T-cell (primary cell): ENCODE data around the gene GCHFR. TPM values are rescaled to one million over a fixed set of nuclear protein-coding genes. Genes with fewer than 3 reads are reported as not detected.

Experiments used
- ATAC-seq, 4 experiments: fragments of 200-7000 bp in 3 of 4; fragments of 150-1000 bp in 1 of 4; cut with Tn5 transposase; replicated peaks in 1 of 4; 1 replicate in 3 of 4; 2 replicates in 1 of 4; pipeline ENCODE4 v1.10.0; 2021; ENCODE audit warnings: moderate library complexity in 3 of 4, mild to moderate bottlenecking in 2 of 4, moderate number of reproducible peaks in 1 of 4
- CTCF ChIA-PET, 2 donors: fragments of 300-600 bp; sonication (Branson Sonifier 250); formaldehyde crosslinking; loops; one replicate each; lab custom pipeline; 2022; ENCODE audit warnings: antibody characterized with exemption in 2 of 2; lab: Charles Lee
- POLR2A ChIA-PET, 2 donors: fragments of 300-600 bp; sonication (Branson Sonifier 250); formaldehyde crosslinking; loops; one replicate each; lab custom pipeline; 2022; ENCODE audit warnings: antibody characterized with exemption in 2 of 2; lab: Charles Lee
- DNase-seq, 35 experiments: peaks; one replicate each; pipeline versions ENCODE4 v3.0.0 to v3.0.0-alpha.2; 2013 to 2023
- H3K27ac ChIP-seq: one replicate; pipeline ENCODE4 v1.5.1; 2013; ENCODE audit warnings: low read length
- H3K27me3 ChIP-seq, 2 experiments: replicated peaks in 1 of 2; 1 replicate in 1 of 2; 2 replicates in 1 of 2; pipeline versions ENCODE4 v1.6.1 to v1.7.0; 2013; ENCODE audit warnings: low read length in 1 of 2, mixed read lengths in 1 of 2; ENCODE audit not compliant: control insufficient read depth in 2 of 2, insufficient read depth in 2 of 2; ENCODE audit errors: extremely low read depth in 1 of 2
- H3K36me3 ChIP-seq, 2 donors: 1 replicate in 1 of 2; 2 replicates in 1 of 2; pipeline versions ENCODE4 v1.6.1 to v1.7.0; 2013; ENCODE audit warnings: low read length in 1 of 2; ENCODE audit not compliant: control insufficient read depth in 2 of 2, insufficient read depth in 1 of 2; ENCODE audit errors: extremely low read depth in 1 of 2
- H3K4me1 ChIP-seq, 2 experiments: 1 replicate in 1 of 2; 2 replicates in 1 of 2; pipeline versions ENCODE4 v1.6.1 to v1.7.0; 2013; ENCODE audit warnings: low read length in 2 of 2, mixed read lengths in 1 of 2; ENCODE audit not compliant: insufficient read depth in 2 of 2, control insufficient read depth in 1 of 2; ENCODE audit errors: extremely low read depth in 1 of 2
- H3K4me3 ChIP-seq, 2 donors: 1 replicate in 1 of 2; 2 replicates in 1 of 2; pipeline versions ENCODE4 v1.5.1 to v1.7.0; 2013; ENCODE audit warnings: mild to moderate bottlenecking in 2 of 2, low read length in 1 of 2, moderate library complexity in 1 of 2; ENCODE audit not compliant: control insufficient read depth in 1 of 2; ENCODE audit errors: extremely low read depth in 1 of 2
- H3K9me3 ChIP-seq: 2 replicates; pipeline ENCODE4 v1.7.0; 2013
- H3K27ac Mint-ChIP-seq, 2 donors: one replicate each; pipeline ENCODE4 v1.8.0; 2020 to 2021; ENCODE audit warnings: mild to moderate bottlenecking in 2 of 2, mixed read lengths in 2 of 2
- H3K27me3 Mint-ChIP-seq, 2 donors: one replicate each; pipeline ENCODE4 v1.8.0; 2021 to 2022; ENCODE audit warnings: mixed read lengths in 2 of 2
- H3K36me3 Mint-ChIP-seq: one replicate; pipeline ENCODE4 v1.8.0; 2021; ENCODE audit warnings: mixed read lengths
- H3K4me1 Mint-ChIP-seq, 3 donors: one replicate each; pipeline ENCODE4 v1.8.0; 2020 to 2022; ENCODE audit warnings: mixed read lengths in 3 of 3, mild to moderate bottlenecking in 1 of 3
- H3K4me3 Mint-ChIP-seq, 3 donors: one replicate each; pipeline ENCODE4 v1.8.0; 2020 to 2022; ENCODE audit warnings: mild to moderate bottlenecking in 3 of 3, mixed read lengths in 3 of 3, moderate library complexity in 3 of 3
- H3K9me3 Mint-ChIP-seq, 3 donors: one replicate each; pipeline ENCODE4 v1.8.0; 2020 to 2022; ENCODE audit warnings: mixed read lengths in 3 of 3
- WGBS: methylation state at CpG from one replicate; pipeline ENCODE4 v1.1.5; 2013; ENCODE audit warnings: missing lambda C conversion rate; ENCODE audit not compliant: insufficient coverage; 5-methylcytosine and 5-hydroxymethylcytosine counted together
- total RNA-seq, 35 experiments: library from RNA in 6 of 35; stranded (reverse) in 6 of 35; fragments of 120-200 nt in 1 of 35; gene quantifications; one replicate each; pipeline versions ENCODE4 v1.2.1 to v1.2.4 and lab custom pipeline; 2013 to 2026

GCHFR gene
- total RNA-seq, 5 donors from 2014 or later (not counting 1 experiment from before 2014, with no cell fraction given), result 13.7 to 29.9 (median 28.4) TPM

DNA sequence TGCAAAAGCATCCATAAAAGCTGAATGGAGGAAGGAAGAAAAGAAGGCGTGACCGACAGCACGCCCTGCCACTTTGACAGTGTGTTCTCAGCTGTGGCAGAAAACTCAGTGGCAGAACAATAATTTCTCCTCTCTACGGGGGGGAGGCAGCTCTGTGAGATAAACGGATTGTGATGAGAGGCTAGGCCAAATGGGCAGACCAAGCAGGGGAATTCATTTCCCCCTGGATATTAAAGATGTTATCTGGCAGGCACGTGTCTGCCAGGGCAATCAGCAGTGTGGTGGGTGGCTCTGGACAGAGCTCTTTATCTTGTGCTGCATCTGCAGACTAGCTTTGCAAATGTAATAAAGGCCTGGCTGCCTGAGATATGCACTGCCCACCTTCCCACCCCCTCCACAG, 6.9 kb upstream of the GCHFR start:
- Mint-ChIP-seq H3K9me3 (no peaks in the 10 kb centered on the region), H3K4me1 (peaks cover 26 to 32% (median 27%) of the 10 kb centered on the region in 3 donors), H3K4me3 (peak overlapping the region in 2 of 3 donors; percentile 42 to 95), H3K36me3 (peaks cover 6% of the 10 kb centered on the region), H3K27me3 (no peaks in the 10 kb centered on the region), H3K27ac (no peak overlapping the region)
- DNase-seq (no peak), ATAC-seq (no peak)
- Histone ChIP-seq H3K4me1 (peaks cover 4 to 28% of the 10 kb centered on the region in 2 experiments), H3K9me3 (no peaks in the 10 kb centered on the region), H3K27ac (no peak overlapping the region), H3K27me3 (no peaks in the 10 kb centered on the region), H3K36me3 (peaks cover 0 to 14% of the 10 kb centered on the region in 2 donors), H3K4me3 (no peak overlapping the region)
- 90% methylated on average over 2 of the region's 6 CpGs for WGBS
- CTCF ChIA-PET, result interaction anchor here in 1 of 2 donors (0.6 kb wide), 1 partner anchor 167 kb away, joined by 4 read pairs; no protein-coding TSS in a partner anchor
- POLR2A ChIA-PET, result interaction anchor here in 1 of 2 donors (0.6 to 1.0 kb wide), 2 partner anchors 8 to 489 kb away, joined by 3 to 7 read pairs; no protein-coding TSS in a partner anchor

DNA sequence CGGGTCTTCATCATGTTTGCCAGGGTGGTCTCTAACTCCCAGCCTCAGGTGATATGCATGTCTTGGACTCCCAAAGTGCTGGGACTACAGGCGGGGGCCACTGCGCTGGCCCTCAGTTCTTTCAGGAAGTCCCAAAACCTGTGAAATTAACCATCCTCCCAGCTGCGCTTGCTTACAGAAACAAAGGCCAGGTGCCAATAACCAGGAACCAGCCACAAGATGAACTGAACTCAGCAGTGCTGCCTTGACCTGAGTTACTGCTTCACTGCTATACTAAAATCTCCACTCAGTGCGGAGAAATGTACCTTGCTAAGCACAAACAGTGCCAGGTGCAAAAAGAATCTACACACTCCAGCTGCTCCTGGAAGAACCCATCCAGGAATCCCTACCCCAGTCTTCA, 3.9 kb upstream of the GCHFR start:
- 87% methylated on average over 5 of the region's 5 CpGs for WGBS
- H3K27ac ChIP-seq, result no peak overlapping the region
- H3K4me3 Mint-ChIP-seq, result no peak overlapping the region
- no peaks in the 10 kb centered on the region for H3K36me3 Mint-ChIP-seq
- no peaks in the 10 kb centered on the region for H3K9me3 Mint-ChIP-seq
- no peaks in the 10 kb centered on the region for H3K36me3 ChIP-seq
- H3K4me1 ChIP-seq, result peaks cover 5 to 31% of the 10 kb centered on the region in 2 experiments
- no peaks in the 10 kb centered on the region for H3K9me3 ChIP-seq
- no peaks in the 10 kb centered on the region for H3K27me3 Mint-ChIP-seq
- ATAC-seq (no peak), DNase-seq (no peak)
- H3K4me1 Mint-ChIP-seq, result peaks cover 21 to 24% (median 22%) of the 10 kb centered on the region in 3 donors
- POLR2A ChIA-PET, result interaction anchor here in 1 of 2 donors (0.6 kb wide), 1 partner anchor 10 kb away, joined by 3 read pairs; no protein-coding TSS in a partner anchor
- CTCF ChIA-PET, result no interaction called here
- H3K27me3 ChIP-seq, result no peaks in the 10 kb centered on the region
- no peak overlapping the region for H3K4me3 ChIP-seq
- H3K27ac Mint-ChIP-seq, result no peak overlapping the region

DNA sequence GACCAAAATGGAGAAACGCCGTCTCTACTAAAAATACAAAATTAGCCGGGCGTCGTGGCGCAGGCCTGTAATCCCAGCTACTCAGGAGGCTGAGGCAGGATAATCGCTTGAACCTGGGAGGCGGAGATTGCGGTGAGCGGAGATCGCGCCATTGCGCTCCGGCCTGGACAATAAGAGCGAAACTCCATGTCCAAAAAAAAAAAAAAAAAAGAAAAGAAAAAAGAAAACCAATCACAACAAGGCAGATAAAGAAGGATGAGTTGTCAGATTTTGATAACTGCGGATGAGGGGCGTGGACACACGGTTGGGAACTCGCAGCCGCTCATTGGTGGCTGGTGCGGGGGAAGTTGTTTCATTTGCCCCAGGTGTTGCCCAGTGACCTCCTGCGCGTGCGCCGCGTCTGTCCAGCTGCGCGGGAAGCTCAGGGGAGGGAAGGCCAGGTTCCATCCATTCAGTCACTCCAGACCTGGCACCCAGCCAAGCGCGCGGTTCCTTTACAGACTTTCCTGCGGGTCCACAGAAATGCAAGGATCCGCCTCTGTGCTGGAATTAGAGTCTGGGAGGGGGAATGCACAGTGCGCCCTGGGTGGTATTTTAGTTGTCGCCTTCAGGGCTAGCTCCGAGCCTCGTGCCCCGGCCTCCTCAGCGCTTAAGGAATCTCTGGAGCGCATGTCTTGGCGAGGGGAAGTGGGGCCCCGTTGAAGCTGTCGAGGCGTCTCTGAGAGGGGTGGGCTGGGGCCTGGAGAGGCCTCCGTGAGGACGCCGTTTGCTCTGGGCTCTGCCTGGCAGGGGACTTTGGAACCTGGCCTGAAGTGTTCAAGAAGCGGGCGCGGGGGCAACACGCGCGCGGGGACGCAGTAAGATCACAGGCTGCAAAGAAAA, 708 bp upstream of the GCHFR start:
- H3K4me1 Mint-ChIP-seq, result peaks cover 25 to 32% (median 29%) of the 10 kb centered on the region in 3 donors
- WGBS, result 23% methylated on average over 43 of the region's 55 CpGs
- H3K27me3 Mint-ChIP-seq, result no peaks in the 10 kb centered on the region
- Histone ChIP-seq H3K4me1 (peaks cover 6 to 34% of the 10 kb centered on the region in 2 experiments), H3K27me3 (no peaks in the 10 kb centered on the region), H3K4me3 (peak overlapping the region; percentile 81 to 97), H3K36me3 (peaks cover 0 to 2% of the 10 kb centered on the region in 2 donors), H3K27ac (peak overlapping the region; percentile 77), H3K9me3 (no peaks in the 10 kb centered on the region)
- H3K36me3 Mint-ChIP-seq, result peaks cover 3% of the 10 kb centered on the region
- peak in 7 of 35 experiments; percentile 26 to 52 (median 31) for DNase-seq
- ChIA-PET POLR2A (interaction anchor here in 1 of 2 donors (0.5 to 0.9 kb wide), 2 partner anchors 19 to 559 kb away, joined by 3 to 4 read pairs; no protein-coding TSS in a partner anchor), CTCF (no interaction called here)
- peak overlapping the region; percentile 93 for H3K27ac Mint-ChIP-seq
- ATAC-seq, result peak in 3 of 4 experiments; percentile 9 to 18 (median 9)
- no peaks in the 10 kb centered on the region for H3K9me3 Mint-ChIP-seq
- peak overlapping the region; percentile 86 to 88 (median 87) for H3K4me3 Mint-ChIP-seq

DNA sequence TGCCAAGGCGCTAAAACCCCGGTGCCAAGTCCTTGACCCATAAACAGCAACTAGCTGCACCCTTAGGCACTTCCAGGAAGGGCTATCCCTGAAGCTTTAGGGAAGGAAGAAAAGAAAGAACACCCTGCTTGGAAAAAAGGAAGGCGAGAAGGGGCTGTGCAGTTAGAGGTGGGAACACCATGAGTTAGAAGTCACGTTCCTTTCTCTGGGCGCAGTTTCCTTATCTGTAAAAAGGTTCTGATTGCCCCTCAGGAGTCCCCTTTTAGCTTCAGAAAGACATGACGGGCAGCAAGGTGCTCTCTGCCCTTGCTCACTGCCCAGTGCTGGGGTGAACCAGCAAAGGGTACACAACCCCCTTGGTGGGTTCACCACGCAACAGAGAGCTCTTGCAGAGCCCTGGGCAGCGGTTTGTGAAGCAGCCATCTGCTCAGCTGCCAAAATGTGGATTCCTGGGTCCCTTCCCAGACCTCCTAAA, 798 bp downstream of the GCHFR start:
- Histone ChIP-seq H3K27me3 (no peaks in the 10 kb centered on the region), H3K27ac (peak overlapping the region; percentile 76), H3K4me3 (peak overlapping the region; percentile 81 to 97), H3K4me1 (peaks cover 15 to 49% of the 10 kb centered on the region in 2 experiments), H3K9me3 (no peaks in the 10 kb centered on the region), H3K36me3 (peaks cover 0 to 2% of the 10 kb centered on the region in 2 donors)
- DNase-seq (peak in 1 of 35 experiments; percentile 30), ATAC-seq (peak in 1 of 4 experiments; percentile 2)
- ChIA-PET CTCF (interaction anchor here in 1 of 2 donors (1.2 to 1.3 kb wide), 2 partner anchors 21 to 175 kb away, joined by 3 to 9 read pairs; no protein-coding TSS in a partner anchor), POLR2A (interaction anchor here in 1 of 2 donors (0.8 kb wide), 1 partner anchor 8 kb away, joined by 3 read pairs; no protein-coding TSS in a partner anchor)
- H3K4me3 Mint-ChIP-seq, result peak overlapping the region; percentile 86 to 88 (median 87)
- 54% methylated on average over 3 of the region's 8 CpGs for WGBS
- peaks cover 39 to 47% (median 44%) of the 10 kb centered on the region in 3 donors for H3K4me1 Mint-ChIP-seq
- H3K27ac Mint-ChIP-seq, result peak overlapping the region; percentile 93
- no peaks in the 10 kb centered on the region for H3K27me3 Mint-ChIP-seq
- H3K9me3 Mint-ChIP-seq, result no peaks in the 10 kb centered on the region
- peaks cover 6% of the 10 kb centered on the region for H3K36me3 Mint-ChIP-seq

DNA sequence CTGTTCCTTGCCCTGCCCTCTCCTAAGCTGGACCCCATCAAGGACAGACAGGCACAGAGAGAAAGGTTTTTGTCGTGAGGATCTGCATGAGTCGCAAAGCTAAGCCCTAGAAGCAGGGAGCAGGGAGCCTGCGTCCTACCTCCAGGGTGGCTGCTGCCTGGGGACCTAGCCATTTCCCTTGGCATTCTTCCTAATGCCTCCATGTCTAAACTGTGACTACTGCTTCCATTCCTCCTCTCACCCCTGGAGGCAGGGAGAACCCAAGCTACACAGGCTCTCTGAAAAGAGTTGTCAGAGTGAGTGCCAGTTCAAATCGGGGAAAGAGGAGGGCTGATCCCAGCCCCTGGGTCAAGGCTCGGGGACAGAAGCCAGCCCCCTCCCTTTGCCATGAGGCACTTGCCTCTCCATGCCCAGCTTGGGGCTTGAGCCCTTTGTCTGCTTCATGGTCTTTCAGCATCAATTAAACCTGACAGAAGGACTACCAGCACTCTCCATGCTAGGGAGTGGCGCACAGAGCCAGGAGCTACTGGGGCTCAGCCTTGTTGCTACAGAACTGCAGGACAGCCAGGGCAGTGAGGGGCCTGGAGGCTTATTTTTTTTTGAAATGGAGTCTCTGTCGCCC, 2.4 kb downstream of the GCHFR start:
- Mint-ChIP-seq H3K27ac (peak overlapping the region; percentile 93), H3K36me3 (peaks cover 6% of the 10 kb centered on the region), H3K4me3 (peak overlapping the region in 2 of 3 donors; percentile 12 to 21), H3K4me1 (peaks cover 45 to 55% (median 52%) of the 10 kb centered on the region in 3 donors), H3K27me3 (no peaks in the 10 kb centered on the region), H3K9me3 (no peaks in the 10 kb centered on the region)
- Histone ChIP-seq H3K27ac (no peak overlapping the region), H3K4me3 (no peak overlapping the region), H3K4me1 (peaks cover 17 to 58% of the 10 kb centered on the region in 2 experiments), H3K27me3 (no peaks in the 10 kb centered on the region), H3K9me3 (no peaks in the 10 kb centered on the region), H3K36me3 (peaks cover 0 to 9% of the 10 kb centered on the region in 2 donors)
- ChIA-PET CTCF (interaction anchor here (0.5 to 1.3 kb wide), 3 partner anchors 20 to 177 kb away, joined by 3 to 5 read pairs (median 3); no protein-coding TSS in a partner anchor), POLR2A (no interaction called here)
- ATAC-seq (no peak), DNase-seq (no peak)
- WGBS, result 98% methylated on average over 6 of the region's 7 CpGs
